Adrenal gland (tissue), 12 donors: ENCODE measurements around the gene GRM4. TPM values are rescaled to one million over a fixed set of nuclear protein-coding genes. Genes with fewer than 3 reads are reported as not detected.

Experiments used
- DNase-seq, 7 donors: peaks; one replicate each; pipeline ENCODE4 v3.0.0-alpha.2; 2019 to 2020
- H3K27ac ChIP-seq, 5 donors: fragments of 200-600 bp; sonication (generic) in 4 of 5; 1 replicate in 3 of 5; 2 replicates in 2 of 5; pipeline versions ENCODE4 v1.5.1 to v1.8.0; 2016 to 2020; ENCODE audit warnings: mild to moderate bottlenecking in 1 of 5
- H3K27me3 ChIP-seq: fragments of 200-600 bp; 2 replicates; pipeline ENCODE4 v1.8.0; 2021
- H3K36me3 ChIP-seq, 2 donors: fragments of 200-600 bp; replicated peaks in 1 of 2; 1 replicate in 1 of 2; 2 replicates in 1 of 2; pipeline versions ENCODE4 v1.5.1 to v1.8.0; 2018 to 2022
- H3K4me1 ChIP-seq, 2 donors: fragments of 200-600 bp; replicated peaks in 1 of 2; 1 replicate in 1 of 2; 2 replicates in 1 of 2; pipeline versions ENCODE4 v1.5.1 to v1.8.0; 2018 to 2021
- H3K4me3 ChIP-seq, 4 donors: fragments of 200-600 bp; sonication (generic) in 3 of 4; one replicate each; pipeline ENCODE4 v1.5.1; 2016 to 2018
- H3K9me3 ChIP-seq, 3 donors: fragments of 200-600 bp; sonication (generic) in 1 of 3; replicated peaks in 1 of 3; 1 replicate in 2 of 3; 2 replicates in 1 of 3; pipeline versions ENCODE4 v1.5.1 to v1.8.0; 2016 to 2021
- POLR2A ChIP-seq, 2 donors: fragments of 450-650 bp; IDR thresholded peaks; one replicate each; pipeline ENCODE4 v1.6.1; 2017; ENCODE audit warnings: antibody characterized with exemption in 2 of 2, mild to moderate bottlenecking in 2 of 2, moderate library complexity in 1 of 2
- WGBS, 4 donors: extraction: QIAGEN DNeasy Blood & Tissue Kit in 2 of 4; methylation state at CpG; one replicate each; pipeline versions ENCODE4 v1.1.5 to v1.1.7; 2013 to 2017; 5-methylcytosine and 5-hydroxymethylcytosine counted together
- intact Hi-C, 2 donors: fragments of 100-400 bp; cut with DNase I; formaldehyde crosslinking; loops; one replicate each; pipeline versions ENCODE4 v1.14.1 to v1.15.0; 2022 to 2023
- polyA plus RNA-seq, 3 donors: library from polyadenylated mRNA; stranded (reverse); fragments of 200-250 nt in 2 of 3; fragments of 350-450 nt in 1 of 3; fragmentation: Illumina TruSeq in 1 of 3; extraction: RNeasy Lipid Tissue Mini Kit (QIAGEN cat#74804) in 1 of 3; gene quantifications; one replicate each; pipeline ENCODE4 v1.2.3, GENCODE V29; 2013 to 2014
- total RNA-seq, 9 donors: library from RNA; depleted of rRNA in 4 of 9; stranded (reverse); fragments of >200 nt in 4 of 9; fragments of 120-200 nt in 1 of 9; fragmentation: NEBNext Ultra II Directional in 1 of 9; extraction: Animal tissue kit (Norgen Biotek cat#: 25700) in 1 of 9; gene quantifications; one replicate each; pipeline versions ENCODE4 v1.1.0 to v1.2.4, GENCODE V29; 2013 to 2023
- TF ChIP-seq, protein P1 (sequence below), 6 experiments: fragments of 450-650 bp in 4 of 6; fragments of 200-600 bp in 2 of 6; sonication (generic) in 1 of 6; IDR thresholded peaks; 1 replicate in 5 of 6; 2 replicates in 1 of 6; pipeline versions ENCODE4 v1.5.1 to v1.8.0; 2016 to 2021; ENCODE audit warnings: antibody characterized with exemption in 6 of 6, mild to moderate bottlenecking in 2 of 6, moderate library complexity in 1 of 6
- donor health status: healthy with polysubstance abuse.
- donor health status: Bipolar disorder and iron deficiency.
- donor health status: DM: yes; HTN: yes; CAD: no.
- donor health status: DM: no; HTN: no; CAD: no.
- donor health status: DM: no; HTN: no; CAD: no.
- donor health status: DM: yes; HTN: yes; CAD: no.

The GRM4 gene
- total and polyA plus RNA-seq, 12 donors: 0.06 TPM; not detected in 11

DNA sequence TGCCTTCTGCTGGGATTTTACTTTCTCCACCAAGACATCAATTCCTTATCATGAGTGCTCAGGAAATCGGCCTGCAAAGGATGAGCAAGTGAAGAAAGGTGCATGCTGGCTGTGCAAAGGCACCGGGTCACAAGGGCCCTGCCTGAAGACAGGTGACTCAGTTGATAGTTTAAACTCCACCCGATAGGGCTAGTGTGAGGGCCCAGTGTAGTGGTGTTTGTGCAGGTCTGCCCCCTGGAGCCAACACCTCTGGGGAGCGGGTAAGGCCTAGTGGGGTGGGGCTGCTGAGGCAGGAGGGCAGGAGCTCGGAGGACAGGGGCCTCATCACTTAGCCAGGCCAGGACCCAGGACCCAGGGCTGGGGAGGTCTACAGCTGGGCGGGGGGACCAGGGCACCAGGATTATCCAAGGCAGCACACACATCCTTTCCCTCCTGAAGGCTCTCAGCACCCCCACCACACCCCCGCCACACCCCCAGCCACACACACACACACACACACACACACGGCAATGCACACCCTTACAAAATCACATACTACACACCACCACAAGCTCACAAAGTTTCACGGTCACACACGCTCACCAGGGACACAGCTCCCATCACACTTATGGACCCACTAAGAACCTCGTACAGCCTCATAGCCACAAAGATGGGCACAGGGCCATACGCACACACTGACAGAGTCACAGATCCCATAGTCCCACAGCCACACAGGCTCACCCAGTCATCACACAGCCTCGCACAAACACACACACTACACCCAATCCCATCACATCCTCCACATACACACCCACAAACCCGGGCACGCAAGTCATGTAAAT lies 75.4 kb downstream of the GRM4 start:
- Histone ChIP-seq H3K4me1 (no peaks in the 10 kb centered on the region), H3K27ac (no peak overlapping the region), H3K9me3 (no peaks in the 10 kb centered on the region), H3K36me3 (no peaks in the 10 kb centered on the region), H3K27me3 (no peaks in the 10 kb centered on the region), H3K4me3 (no peak overlapping the region)
- DNase-seq: no peak
- WGBS, 4 donors: 87 to 89% (median 89%) methylated on average over 11 to 15 of the region's 15 CpGs
- intact Hi-C loops: no loop called here
- TF ChIP-seq POLR2A (IDR thresholded peaks at IDR 0.05): no peak
- TF ChIP-seq, protein P1, sequence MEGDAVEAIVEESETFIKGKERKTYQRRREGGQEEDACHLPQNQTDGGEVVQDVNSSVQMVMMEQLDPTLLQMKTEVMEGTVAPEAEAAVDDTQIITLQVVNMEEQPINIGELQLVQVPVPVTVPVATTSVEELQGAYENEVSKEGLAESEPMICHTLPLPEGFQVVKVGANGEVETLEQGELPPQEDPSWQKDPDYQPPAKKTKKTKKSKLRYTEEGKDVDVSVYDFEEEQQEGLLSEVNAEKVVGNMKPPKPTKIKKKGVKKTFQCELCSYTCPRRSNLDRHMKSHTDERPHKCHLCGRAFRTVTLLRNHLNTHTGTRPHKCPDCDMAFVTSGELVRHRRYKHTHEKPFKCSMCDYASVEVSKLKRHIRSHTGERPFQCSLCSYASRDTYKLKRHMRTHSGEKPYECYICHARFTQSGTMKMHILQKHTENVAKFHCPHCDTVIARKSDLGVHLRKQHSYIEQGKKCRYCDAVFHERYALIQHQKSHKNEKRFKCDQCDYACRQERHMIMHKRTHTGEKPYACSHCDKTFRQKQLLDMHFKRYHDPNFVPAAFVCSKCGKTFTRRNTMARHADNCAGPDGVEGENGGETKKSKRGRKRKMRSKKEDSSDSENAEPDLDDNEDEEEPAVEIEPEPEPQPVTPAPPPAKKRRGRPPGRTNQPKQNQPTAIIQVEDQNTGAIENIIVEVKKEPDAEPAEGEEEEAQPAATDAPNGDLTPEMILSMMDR (IDR thresholded peaks at IDR 0.05): no peak

DNA sequence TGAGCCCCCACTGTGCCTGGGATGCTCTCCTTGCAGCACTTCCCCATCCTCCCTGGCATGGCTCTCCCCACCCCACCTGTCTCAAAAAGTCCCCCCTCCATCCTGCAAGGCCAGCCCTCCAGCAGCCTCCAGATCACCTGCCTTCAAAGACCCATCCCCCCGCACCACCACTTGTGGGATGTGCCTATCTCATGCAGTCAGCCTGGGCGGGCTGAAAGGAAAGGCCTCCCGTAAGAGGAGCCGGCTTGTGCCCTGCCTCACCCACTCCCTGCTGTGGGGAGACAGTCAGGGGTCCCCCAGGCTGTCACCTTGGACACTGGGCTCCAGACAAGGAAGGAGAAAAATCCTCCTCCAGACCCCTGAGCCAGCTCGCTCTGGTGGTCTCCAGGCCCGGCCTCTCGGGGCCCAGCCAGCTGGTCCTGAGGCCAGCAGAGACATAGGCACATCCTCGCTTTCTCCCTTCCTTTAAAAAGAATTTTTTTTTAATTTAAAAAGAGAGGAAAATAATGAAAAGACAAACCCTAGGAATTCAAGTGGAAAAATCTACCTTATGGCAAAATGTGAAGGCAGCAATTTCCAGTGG lies 77.3 kb downstream of the GRM4 start:
- no peaks in the 10 kb centered on the region for H3K27me3 ChIP-seq
- no peaks in the 10 kb centered on the region for H3K9me3 ChIP-seq
- H3K4me3 ChIP-seq: no peak overlapping the region
- WGBS, 4 donors: 59 to 75% (median 64%) methylated on average over 6 to 8 of the region's 8 CpGs
- no peaks in the 10 kb centered on the region for H3K36me3 ChIP-seq
- intact Hi-C loops: no loop called here
- H3K27ac ChIP-seq: no peak overlapping the region
- no peaks in the 10 kb centered on the region for H3K4me1 ChIP-seq
- TF ChIP-seq, protein P1 (IDR thresholded peaks at IDR 0.05): no peak
- no peak for TF ChIP-seq POLR2A (IDR thresholded peaks at IDR 0.05)
- no peak for DNase-seq

DNA sequence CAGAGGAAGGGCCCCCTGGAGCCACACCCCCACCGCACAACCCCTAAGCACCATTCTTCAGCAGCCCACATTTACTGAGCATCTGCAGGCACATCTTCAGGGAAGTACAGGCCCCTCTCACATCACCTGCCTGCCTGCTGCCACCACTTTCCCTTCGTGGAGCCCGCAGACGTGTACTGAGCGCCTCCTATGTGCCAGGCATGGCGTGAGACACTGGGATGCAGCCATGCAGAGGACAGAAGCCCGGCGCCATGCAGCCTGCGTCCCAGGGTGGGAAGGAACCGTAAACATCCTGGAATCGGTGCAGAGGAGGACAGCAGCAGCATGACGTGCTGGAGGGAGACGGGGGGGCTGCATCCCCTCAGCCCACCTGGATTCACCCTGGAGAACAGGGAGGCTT lies 78.1 kb downstream of the GRM4 start:
- Histone ChIP-seq H3K27me3 (peaks cover 4% of the 10 kb centered on the region), H3K27ac (no peak overlapping the region), H3K36me3 (no peaks in the 10 kb centered on the region), H3K4me1 (no peaks in the 10 kb centered on the region), H3K9me3 (no peaks in the 10 kb centered on the region), H3K4me3 (no peak overlapping the region)
- 51 to 61% (median 55%) methylated on average over 10 to 13 of the region's 13 CpGs for WGBS, 4 donors
- DNase-seq: no peak
- intact Hi-C loops: no loop called here
- TF ChIP-seq, protein P1 (IDR thresholded peaks at IDR 0.05): no peak
- TF ChIP-seq POLR2A (IDR thresholded peaks at IDR 0.05): no peak

DNA sequence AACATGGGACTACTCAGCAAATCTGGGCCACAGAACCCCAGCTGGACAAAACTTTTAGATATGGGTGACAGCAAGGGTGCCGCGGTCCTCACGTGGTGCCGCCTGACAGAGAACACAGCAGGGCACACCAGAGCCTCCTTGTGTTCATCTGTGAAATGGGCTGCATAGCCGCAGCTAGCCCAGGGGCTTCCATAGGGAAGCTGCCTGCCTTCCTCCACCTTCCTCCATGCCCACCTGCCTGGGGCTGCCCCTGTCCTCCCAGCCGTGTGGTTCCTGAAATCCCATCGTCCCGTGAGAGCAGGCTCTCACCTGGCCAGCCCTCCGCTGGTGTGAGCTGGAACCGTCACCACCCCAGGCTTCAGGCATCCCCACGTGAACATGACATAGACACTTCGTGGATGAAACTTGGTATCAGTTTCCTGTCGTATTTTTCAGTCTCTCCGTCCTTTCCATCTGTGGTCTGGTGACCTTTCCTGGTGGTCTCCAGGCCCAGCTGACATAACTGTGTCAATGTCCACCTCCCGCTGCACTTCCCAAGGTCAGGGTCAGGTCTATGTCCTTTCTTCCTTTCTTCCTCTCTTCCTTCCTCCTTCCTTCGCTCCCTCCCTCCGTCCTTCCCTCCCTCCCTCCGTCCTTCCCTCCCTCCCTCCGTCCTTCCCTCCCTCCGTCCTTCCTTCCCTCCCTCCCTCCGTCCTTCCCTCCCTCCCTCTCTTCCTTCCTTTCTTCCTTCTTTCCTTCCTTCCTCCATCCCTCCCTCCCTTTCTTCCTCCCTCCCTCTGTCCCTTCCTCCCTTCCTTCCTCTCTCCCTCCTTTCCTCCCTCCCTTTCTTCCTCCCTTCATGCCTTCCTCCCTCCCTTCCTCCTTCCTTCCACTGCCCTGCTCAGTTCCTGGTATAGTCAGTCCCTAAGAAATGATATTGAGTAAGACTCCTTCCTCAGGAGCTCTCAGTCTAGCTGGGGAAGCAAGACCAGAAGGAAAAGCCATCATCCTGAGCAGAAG lies 78.8 kb downstream of the GRM4 start:
- Histone ChIP-seq H3K27ac (no peak overlapping the region), H3K4me3 (no peak overlapping the region), H3K27me3 (peaks cover 9% of the 10 kb centered on the region), H3K9me3 (no peaks in the 10 kb centered on the region), H3K36me3 (no peaks in the 10 kb centered on the region), H3K4me1 (no peaks in the 10 kb centered on the region)
- WGBS, 4 donors: 50 to 60% (median 53%) methylated on average over 19 to 21 of the region's 21 CpGs
- TF ChIP-seq, protein P1 (IDR thresholded peaks at IDR 0.05): no peak
- TF ChIP-seq POLR2A (IDR thresholded peaks at IDR 0.05): no peak
- intact Hi-C loops: no loop called here
- no peak for DNase-seq
